H7 (cell line): ENCODE data around the gene MALAT1. TPM values are rescaled to one million over a fixed set of nuclear protein-coding genes. Genes with fewer than 3 reads are reported as not detected.

Experiments
- DNase-seq: peaks from one replicate; pipeline ENCODE4 v3.0.0; 2012
- H3K27me3 ChIP-seq: 2 replicates; pipeline ENCODE4 v1.6.0; 2011; ENCODE audit warnings: mild to moderate bottlenecking, low read length; ENCODE audit not compliant: control insufficient read depth, insufficient read depth
- H3K36me3 ChIP-seq: replicated peaks from 2 replicates; pipeline ENCODE4 v1.5.1; 2011; ENCODE audit warnings: low read length; ENCODE audit not compliant: control insufficient read depth, insufficient read depth
- H3K4me3 ChIP-seq: 2 replicates; pipeline ENCODE4 v1.5.1; 2011; ENCODE audit warnings: low read depth, mild to moderate bottlenecking, control low read depth, low read length, moderate library complexity; ENCODE audit not compliant: insufficient read depth
- total RNA-seq: library from RNA; depleted of rRNA; stranded (reverse); fragments of >200 nt; shearing (Covaris generic); gene quantifications from 2 replicates; pipeline ENCODE4 v1.2.3, GENCODE V29; 2014

MALAT1 gene
- total RNA-seq, 1 experiment from 2014 or later: 456 TPM

DNA sequence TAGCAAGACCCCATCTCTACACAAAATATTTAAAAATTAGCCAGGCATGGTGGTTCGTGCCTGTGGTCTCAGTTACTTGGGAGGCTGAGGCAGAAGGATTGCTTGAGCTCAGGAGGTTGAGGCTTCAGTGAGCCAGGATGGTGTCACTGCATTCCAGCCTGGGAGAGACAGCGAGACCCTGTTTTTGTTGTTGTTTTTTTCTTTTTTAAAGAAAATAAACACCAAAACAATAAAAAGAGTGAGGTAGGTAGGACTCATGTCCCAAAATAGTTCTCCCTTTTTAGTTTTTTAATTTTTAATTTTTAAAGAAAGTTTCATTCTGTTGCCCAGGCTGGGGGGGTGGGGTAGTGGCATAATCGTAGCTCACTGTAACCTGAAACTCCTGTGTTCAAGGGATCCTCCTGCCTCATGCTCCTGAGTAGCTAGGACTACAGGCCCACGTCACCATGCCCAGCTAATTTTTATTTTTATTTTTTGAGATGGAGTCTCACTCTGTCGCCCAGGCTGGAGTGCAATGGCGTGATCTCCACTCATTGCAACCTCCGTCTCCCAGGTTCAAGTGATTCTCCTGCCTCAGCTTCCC lies 25.5 kb upstream of the MALAT1 start:
- no peak for DNase-seq
- Histone ChIP-seq H3K4me3 (no peak overlapping the region), H3K27me3 (no peaks in the 10 kb centered on the region), H3K36me3 (no peaks in the 10 kb centered on the region)

DNA sequence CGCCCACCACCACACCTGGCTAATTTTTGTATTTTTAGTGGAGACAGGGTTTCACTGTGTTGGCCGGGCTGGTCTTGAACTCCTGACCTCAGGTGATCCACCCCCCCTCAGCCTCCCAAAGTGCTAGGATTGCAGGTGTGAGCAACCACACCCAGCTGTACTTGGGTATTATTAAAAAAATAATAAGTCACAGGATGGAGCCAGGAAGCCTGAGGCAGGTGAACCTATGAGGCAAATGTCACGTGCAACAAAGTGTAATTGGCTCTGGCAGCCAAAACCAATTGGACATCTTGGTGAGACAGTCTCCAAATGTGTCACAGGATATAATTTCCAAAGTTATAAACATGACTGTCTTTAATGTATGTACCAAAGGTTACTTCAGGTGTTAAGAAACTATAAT lies 24.0 kb upstream of the MALAT1 start:
- no peak for DNase-seq
- H3K36me3 ChIP-seq: no peaks in the 10 kb centered on the region
- no peak overlapping the region for H3K4me3 ChIP-seq
- H3K27me3 ChIP-seq: no peaks in the 10 kb centered on the region

DNA sequence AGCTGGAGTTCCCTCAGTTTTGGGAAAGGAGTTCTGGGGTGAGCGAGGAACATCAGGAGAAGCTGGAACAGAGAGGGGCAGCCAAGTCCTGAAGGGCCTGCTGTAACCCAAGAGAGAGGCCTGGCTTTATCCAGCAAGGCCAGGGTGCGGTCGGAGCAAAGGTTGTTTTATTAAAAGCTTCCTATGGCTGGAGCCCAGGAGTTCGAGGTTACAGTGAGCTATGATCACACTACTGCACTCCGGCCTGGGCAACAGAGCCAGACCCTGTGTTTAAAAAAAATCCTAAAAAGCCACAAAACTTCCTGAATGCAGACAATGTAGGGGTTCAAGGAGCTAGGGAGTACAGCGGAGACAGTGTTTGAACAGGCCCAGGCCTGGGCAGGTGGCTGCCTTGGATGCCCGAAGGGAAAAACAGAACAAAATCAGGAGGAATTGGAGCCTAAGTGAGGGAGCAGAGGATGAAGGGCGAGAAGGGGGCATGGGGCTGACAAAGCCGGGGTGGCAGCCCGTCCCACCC lies 22.2 kb upstream of the MALAT1 start:
- H3K4me3 ChIP-seq: peak overlapping the region; percentile 86
- H3K27me3 ChIP-seq: no peaks in the 10 kb centered on the region
- no peaks in the 10 kb centered on the region for H3K36me3 ChIP-seq
- DNase-seq: no peak

DNA sequence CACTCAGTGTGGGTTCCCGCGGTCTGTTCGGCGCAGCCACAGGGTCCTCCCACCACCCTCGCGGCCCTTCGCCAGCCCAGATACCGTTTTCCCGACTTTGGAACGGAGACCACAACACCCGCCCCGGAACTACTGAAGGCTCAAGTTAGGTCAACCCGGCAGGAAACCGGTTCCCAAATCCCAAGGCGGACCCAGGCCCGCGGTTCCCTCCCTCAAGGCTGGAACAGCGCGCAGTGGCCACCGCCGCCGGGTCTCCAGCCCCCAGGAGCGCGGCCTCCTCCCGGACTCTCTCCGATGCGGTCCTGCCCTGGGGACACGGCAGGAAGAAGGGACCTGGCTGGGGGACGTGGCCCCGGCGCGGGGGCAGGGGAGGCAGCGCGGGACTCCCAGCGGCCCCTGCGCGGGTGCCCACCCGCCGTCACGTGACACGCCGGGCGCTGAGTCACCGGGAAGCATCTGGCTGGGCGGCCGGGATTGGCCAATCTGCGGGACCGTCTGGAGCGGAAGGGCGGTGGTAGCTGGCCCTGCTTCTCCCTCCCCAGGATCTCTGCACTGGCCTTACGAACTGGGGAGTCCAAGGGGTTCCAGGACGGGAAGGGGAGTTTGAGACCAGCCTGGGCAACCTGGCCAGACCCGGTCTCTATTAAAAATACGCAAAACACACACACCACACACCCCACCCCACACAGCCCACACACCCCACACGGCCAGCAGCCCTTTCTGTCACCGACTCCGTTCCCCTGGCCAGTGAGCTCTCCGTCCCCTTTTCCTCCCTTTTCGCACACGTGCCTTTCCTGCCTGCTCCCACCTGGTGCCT lies 21.5 kb upstream of the MALAT1 start:
- peak; percentile 90 for DNase-seq
- Histone ChIP-seq H3K36me3 (no peaks in the 10 kb centered on the region), H3K4me3 (peak overlapping the region; percentile 86), H3K27me3 (no peaks in the 10 kb centered on the region)

DNA sequence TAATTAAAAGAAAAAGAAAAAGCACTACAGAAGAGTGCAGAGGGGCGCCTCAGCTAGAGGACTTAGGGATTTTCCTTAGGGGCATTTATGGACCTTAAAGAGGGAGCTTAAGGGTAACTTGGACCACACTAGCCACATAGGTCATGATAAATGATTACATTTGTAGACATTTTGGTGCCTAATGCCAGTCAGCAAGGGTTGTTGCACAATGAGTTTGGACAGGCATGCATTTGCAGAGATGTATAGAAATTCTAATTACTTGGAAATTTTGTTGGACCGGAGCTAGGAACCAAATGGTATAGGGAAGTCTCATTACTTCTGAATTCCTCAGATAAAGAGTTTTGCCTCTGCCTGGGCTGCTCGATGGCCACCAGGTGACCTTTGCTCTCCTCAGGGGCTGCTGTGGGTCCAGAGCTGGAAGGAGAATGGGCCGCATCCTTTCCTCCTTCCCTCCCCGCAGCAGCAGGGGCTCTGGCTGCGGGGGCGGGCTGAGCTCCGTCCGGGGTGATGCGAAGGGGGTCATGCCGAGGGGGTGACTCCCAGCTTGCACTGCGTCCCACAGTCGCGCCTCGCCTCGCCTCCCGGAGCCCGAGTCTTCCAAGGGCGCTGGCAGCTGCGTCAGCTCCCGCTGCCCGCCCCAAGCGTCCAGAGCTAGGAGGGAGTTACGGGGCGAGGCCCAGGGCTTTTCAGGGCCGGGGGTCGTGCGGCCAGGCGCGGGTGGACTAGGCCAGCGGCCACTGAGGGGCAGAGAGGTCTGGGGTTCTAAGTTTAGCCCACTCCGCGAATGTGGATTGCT lies 20.3 kb upstream of the MALAT1 start:
- no peak for DNase-seq
- Histone ChIP-seq H3K27me3 (no peaks in the 10 kb centered on the region), H3K36me3 (no peaks in the 10 kb centered on the region), H3K4me3 (no peak overlapping the region)

DNA sequence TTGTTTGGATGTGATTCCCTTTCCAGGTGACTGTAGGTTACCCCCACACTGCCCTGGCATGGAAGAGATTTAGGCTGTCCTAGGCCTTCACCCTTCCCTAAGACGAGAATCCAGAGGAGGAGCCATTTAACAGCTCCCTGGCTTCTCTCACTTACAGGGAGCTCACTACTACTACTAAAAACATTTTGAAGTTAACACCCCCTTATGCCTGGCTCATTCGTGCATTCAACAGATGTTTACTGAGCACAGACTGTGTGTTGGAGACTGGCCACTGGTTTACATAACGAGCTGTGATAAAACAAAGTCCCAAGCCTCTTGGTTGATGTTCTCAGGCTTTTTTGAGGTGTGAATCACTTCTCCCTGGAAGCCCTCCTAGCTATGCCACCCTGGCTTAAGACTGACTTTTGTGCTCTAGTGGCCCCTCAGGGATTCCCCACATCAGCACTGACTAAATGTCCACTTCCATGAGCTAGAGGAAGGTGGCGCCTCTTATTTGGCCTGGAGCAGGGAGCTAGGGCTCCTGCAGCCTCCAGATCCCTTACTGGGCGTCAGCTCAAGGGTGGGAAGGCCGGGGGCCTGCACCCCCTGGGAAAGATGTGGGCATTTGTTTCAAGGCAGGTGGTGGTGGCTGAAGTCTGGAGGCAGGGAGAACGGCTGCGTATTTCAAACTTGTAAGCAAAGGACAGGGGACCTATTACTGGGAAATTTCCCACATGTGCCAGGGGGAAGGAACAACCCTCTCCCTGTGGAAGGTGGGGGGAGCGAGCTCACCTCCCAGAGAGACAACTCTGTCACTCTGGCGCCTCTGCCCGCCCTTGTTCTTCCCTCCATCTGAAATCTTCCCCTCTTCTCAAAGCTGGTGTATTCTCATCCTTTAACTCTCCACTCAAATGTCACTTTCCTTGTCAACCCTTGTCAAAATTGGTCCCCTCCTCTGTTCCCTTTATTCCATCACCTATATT lies 19.4 kb upstream of the MALAT1 start:
- Histone ChIP-seq H3K4me3 (no peak overlapping the region), H3K36me3 (no peaks in the 10 kb centered on the region), H3K27me3 (no peaks in the 10 kb centered on the region)
- peak; percentile 82 for DNase-seq

DNA sequence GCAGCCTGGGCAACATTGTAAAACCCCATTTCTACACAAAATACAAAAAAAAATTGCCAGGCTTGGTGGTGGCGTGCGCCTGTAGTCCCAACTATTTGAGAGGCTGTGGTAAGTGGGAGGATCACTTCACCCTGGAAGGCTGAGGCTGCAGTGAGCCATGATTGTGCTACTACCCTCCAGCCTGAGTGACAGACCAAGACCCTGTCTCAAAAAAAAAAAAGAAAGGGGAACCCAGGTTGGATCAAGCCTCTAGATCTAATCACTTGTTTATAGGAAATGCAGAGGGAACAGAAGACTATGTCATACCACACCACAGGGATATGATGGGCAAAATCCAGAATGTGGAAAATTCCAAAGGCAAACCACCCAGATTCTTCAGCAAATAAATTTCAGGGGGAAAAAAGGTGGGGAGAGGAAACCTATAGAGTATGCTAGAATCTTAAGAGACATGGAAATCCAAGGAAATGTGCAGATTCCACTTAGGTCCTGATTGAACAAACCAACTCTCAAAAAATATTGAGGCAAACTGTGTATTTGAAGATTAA lies 16.5 kb upstream of the MALAT1 start:
- H3K27me3 ChIP-seq: no peaks in the 10 kb centered on the region
- DNase-seq: no peak
- H3K4me3 ChIP-seq: no peak overlapping the region
- H3K36me3 ChIP-seq: no peaks in the 10 kb centered on the region

DNA sequence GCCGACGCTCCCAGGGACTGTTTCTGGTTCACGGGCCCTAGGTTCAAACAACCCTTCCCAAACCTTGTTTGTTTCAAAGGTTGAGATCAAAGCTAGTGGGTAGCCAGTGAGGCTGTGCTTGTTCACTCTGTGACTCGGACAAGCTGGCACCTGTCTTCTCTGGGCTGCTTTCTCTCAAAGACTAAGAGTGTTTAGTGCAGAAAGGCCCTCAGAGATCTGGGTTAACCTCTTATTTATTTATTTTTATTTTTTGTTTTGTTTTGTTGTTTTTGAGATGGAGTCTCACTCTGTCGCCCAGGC lies 13.0 kb upstream of the MALAT1 start:
- no peak for DNase-seq
- Histone ChIP-seq H3K27me3 (no peaks in the 10 kb centered on the region), H3K36me3 (no peaks in the 10 kb centered on the region), H3K4me3 (no peak overlapping the region)

DNA sequence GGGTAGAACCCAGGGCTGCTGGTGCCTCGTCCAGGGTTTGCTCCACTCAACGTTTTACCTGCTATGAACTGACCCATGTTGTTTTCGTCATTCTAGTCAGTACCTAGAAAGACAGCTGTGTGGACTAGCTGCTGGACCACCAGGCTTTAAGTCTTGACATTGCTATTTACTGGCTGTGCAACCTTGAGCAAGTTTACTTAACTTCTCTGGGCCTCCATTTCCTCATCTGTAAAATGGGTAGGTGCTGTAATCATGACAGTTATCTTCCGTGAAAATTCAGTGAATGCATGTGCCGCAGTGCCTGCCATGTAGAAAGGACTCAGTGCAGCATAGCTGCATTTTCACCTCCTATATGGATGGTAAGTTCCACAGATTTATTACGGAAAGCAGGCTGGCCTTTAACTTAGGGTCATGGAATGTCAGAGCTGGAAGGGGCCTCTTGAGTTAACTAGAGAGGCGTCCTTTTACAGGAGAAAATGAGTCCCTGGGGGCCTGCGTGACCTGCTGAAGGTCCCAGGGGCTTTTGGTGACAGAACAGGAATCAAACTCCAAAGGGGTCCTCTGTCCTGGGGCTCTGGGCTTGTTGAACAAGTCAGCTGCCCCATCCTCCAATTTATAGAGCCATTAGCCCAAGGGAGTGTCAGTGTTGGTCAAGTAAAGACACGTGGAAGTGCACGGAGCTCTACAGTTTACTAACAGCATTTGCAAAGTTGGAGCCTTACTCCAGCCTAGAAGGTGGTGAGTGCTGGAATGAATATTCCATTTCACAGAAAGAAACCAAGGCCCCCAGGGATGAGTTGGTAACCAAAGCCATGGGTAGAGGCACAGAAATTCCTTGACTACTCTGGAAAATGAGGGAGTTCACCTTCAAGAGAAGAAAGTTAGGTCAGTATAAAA lies 12.0 kb upstream of the MALAT1 start:
- Histone ChIP-seq H3K4me3 (no peak overlapping the region), H3K36me3 (no peaks in the 10 kb centered on the region), H3K27me3 (no peaks in the 10 kb centered on the region)
- no peak for DNase-seq

DNA sequence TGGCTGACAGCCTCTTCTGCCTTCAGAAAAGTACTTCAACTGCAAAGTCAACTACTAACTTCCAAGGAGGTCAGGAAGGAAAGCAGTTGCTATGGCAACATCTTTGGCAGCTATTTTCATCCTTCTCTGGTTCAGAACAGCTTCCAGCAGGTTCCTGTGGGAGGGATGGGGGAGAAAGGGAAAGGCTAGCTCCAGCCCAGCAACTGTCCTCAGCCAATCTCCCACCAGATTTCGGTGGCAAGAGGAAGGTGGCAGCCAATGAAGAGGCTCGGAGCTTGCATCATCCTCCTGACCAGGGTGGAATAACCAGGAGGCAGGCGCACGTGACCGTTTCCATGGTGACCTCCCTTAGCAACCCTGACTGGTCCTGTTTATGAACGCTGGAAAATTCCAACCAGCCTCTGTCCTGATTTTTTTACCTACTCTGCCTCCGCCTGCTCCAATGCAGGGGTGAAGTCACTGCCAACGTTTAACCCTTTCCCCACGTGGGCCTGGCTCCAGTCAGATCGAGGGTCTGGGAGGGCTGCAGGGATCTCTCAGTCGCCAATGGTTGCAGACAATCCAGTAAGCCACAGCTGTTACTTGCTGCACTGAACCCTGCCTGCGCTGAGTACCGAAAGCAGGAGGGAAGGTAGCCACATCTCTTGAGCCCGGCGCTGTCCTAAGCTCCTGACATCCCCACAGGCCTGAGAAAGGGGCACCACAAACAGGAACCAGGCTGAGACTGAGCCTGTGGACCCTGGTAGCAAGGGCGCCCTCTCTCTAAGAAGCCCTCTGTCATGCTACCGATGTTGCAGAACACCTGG lies 11.2 kb upstream of the MALAT1 start:
- DNase-seq: peak; percentile 94
- H3K27me3 ChIP-seq: no peaks in the 10 kb centered on the region
- no peaks in the 10 kb centered on the region for H3K36me3 ChIP-seq
- H3K4me3 ChIP-seq: peak overlapping the region; percentile 13

DNA sequence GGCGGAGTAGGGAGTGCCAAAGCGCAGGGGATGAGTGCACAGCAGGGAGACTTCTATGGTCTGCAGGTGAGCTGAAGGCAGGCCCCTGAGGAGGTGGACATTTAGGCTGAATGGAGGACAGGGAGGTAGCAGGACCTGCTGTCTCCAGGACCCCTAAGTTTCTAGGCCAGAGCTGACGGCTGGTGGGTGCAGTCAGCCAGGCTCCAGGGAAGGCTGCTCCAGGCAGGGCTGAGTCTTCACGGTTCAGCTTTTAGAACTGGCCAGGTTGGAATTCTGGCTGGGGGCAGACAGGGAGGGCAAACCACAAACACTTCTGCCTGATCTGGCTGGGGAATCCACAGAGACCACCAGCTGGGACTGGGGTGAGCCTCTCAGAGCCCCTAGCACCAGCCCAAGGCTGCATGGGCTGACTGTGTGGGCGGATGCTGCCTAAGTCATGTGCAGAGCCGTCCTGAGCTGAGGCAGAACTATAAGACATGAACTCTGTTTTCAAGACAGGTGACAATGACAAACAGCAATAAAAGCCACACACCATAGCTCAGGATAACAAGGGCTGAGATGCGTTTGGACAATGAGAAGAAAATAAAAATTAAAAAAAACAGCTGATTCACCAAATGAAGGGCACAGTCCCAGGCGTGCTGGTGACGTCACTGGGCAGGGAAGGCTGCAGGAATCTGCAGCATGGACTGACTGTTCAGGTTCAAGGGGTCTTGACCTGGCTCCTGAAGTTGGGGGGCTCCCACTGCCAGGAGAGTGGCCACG lies 10.4 kb upstream of the MALAT1 start:
- Histone ChIP-seq H3K4me3 (no peak overlapping the region), H3K27me3 (no peaks in the 10 kb centered on the region), H3K36me3 (no peaks in the 10 kb centered on the region)
- no peak for DNase-seq
